Measurements from ENCODE around the gene TAS2R60. TPM values are rescaled to one million over a fixed set of nuclear protein-coding genes. Genes with fewer than 3 reads are reported as not detected.

Gene TAS2R60
- total RNA-seq, 1 donor from 2014 or later: not detected

- Histone ChIP-seq H3K27ac (no peak overlapping the region), H3K27me3 (no peaks in the 10 kb centered on the region), H3K4me3 (no peak overlapping the region), H3K9me3 (no peaks in the 10 kb centered on the region), H3K36me3 (peaks cover under 1 to 7% of the 10 kb centered on the region in 2 donors), H3K4me1 (peaks cover 16 to 35% of the 10 kb centered on the region in 2 donors)
- intact Hi-C loops (cut with DNase I): loop anchor here (10.0 kb wide), 1 partner anchor 1439 kb away; the partner anchor contains the start of gene TPK1
- TF ChIP-seq CTCF (IDR thresholded peaks at IDR 0.05): no peak
- no peak for DNase-seq (ENCODE audit: low spot score in 2 of 2)
Observed at GRCh38 chr7:143396182-143396581, 47.1 kb upstream of the TAS2R60 start.

- no peaks in the 10 kb centered on the region for H3K27me3 ChIP-seq
- DNase-seq (ENCODE audit: low spot score in 2 of 2): no peak
- intact Hi-C loops (cut with DNase I): loop anchor here (10.0 kb wide), 1 partner anchor 1438 kb away; the partner anchor contains the start of gene TPK1
- H3K9me3 ChIP-seq: no peaks in the 10 kb centered on the region
- peaks cover 0 to 7% of the 10 kb centered on the region in 2 donors for H3K36me3 ChIP-seq
- no peak overlapping the region for H3K27ac ChIP-seq
- H3K4me3 ChIP-seq: no peak overlapping the region
- TF ChIP-seq CTCF (IDR thresholded peaks at IDR 0.05): no peak
- peaks cover 15 to 29% of the 10 kb centered on the region in 2 donors for H3K4me1 ChIP-seq
Observed at GRCh38 chr7:143396625-143397556, 46.4 kb upstream of the TAS2R60 start.

GRCh38 chr7:143397710-143398530 lies 45.3 kb upstream of the TAS2R60 start:
- H3K36me3 ChIP-seq: peaks cover 0 to 5% of the 10 kb centered on the region in 2 donors
- H3K9me3 ChIP-seq: no peaks in the 10 kb centered on the region
- H3K27ac ChIP-seq: no peak overlapping the region
- intact Hi-C loops (cut with DNase I): loop anchor here (10.0 kb wide), 1 partner anchor 1437 kb away; the partner anchor contains the start of gene TPK1
- no peaks in the 10 kb centered on the region for H3K27me3 ChIP-seq
- no peak for TF ChIP-seq CTCF (IDR thresholded peaks at IDR 0.05)
- peaks cover 7 to 20% of the 10 kb centered on the region in 2 donors for H3K4me1 ChIP-seq
- no peak overlapping the region for H3K4me3 ChIP-seq
- no peak for DNase-seq (ENCODE audit: low spot score in 2 of 2)

- no peak overlapping the region for H3K4me3 ChIP-seq
- H3K27me3 ChIP-seq: no peaks in the 10 kb centered on the region
- no peaks in the 10 kb centered on the region for H3K9me3 ChIP-seq
- peaks cover 0 to 13% of the 10 kb centered on the region in 2 donors for H3K4me1 ChIP-seq
- no peak for DNase-seq (ENCODE audit: low spot score in 2 of 2)
- intact Hi-C loops (cut with DNase I): loop anchor here (10.0 kb wide), 1 partner anchor 1436 kb away; the partner anchor contains the start of gene TPK1
- no peaks in the 10 kb centered on the region for H3K36me3 ChIP-seq
- H3K27ac ChIP-seq: no peak overlapping the region
- TF ChIP-seq CTCF (IDR thresholded peaks at IDR 0.05): no peak
Observed at GRCh38 chr7:143398616-143399015, 44.6 kb upstream of the TAS2R60 start.

- H3K4me3 ChIP-seq: no peak overlapping the region
- H3K36me3 ChIP-seq: no peaks in the 10 kb centered on the region
- no peak for TF ChIP-seq CTCF (IDR thresholded peaks at IDR 0.05)
- no peaks in the 10 kb centered on the region for H3K9me3 ChIP-seq
- DNase-seq (ENCODE audit: low spot score in 2 of 2): no peak
- intact Hi-C loops (cut with DNase I): loop anchor here (10.0 kb wide), 1 partner anchor 1436 kb away; the partner anchor contains the start of gene TPK1
- no peaks in the 10 kb centered on the region for H3K27me3 ChIP-seq
- H3K4me1 ChIP-seq: peaks cover 0 to 11% of the 10 kb centered on the region in 2 donors
- H3K27ac ChIP-seq: no peak overlapping the region
Observed at GRCh38 chr7:143399151-143399550, 44.1 kb upstream of the TAS2R60 start.
